HepG2 (cell line): ENCODE measurements around the gene SIGLEC1. TPM values are rescaled to one million over a fixed set of nuclear protein-coding genes. Genes with fewer than 3 reads are reported as not detected.

Source experiments
- ATAC-seq: fragments of 200-7000 bp; cut with Tn5 transposase; 3 replicates; pipeline ENCODE4 v1.9.1; 2020; ENCODE audit warnings: mild to moderate bottlenecking, moderate library complexity
- BruUV-seq: library from RNA; stranded (reverse); fragments of 400-500 nt; replicated peaks from 2 replicates; lab custom pipeline; 2021; lab: Mats Ljungman, UMichigan
- CTCF ChIA-PET: fragments of 300-600 bp; formaldehyde crosslinking; extraction: SDS; loops from one replicate; lab custom pipeline; 2021; ENCODE audit warnings: low total read pairs, inconsistent platforms, low intra/inter-chr PET ratio; lab: Yijun Ruan, JAX
- POLR2A ChIA-PET: fragments of 350-600 bp; sonication (Branson Sonifier 250); formaldehyde crosslinking; loops from one replicate; lab custom pipeline; 2020; ENCODE audit warnings: antibody characterized with exemption, inconsistent platforms; lab: Yijun Ruan, JAX
- DNase-seq: peaks from one replicate; pipeline ENCODE4 v3.0.0-alpha.2; 2015; ENCODE audit warnings: low spot score
- FAIRE-seq: peaks from 3 replicates; lab custom pipeline; 2011; peaks lifted over from hg19 to GRCh38; lab: Jason Lieb, UNC
- H2AFZ ChIP-seq: one replicate; pipeline ENCODE4 v1.6.1; 2011; ENCODE audit warnings: low read length, inconsistent platforms
- H3K27ac ChIP-seq: fragments of 300-600 bp; 3 replicates; pipeline ENCODE4 v1.8.0; 2011; ENCODE audit warnings: mixed run types, mild to moderate bottlenecking, mixed read lengths, low read length, inconsistent platforms; ENCODE audit not compliant: insufficient read depth; ENCODE audit errors: extremely low read length
- H3K27me3 ChIP-seq, 2 experiments: fragments of 200-600 bp in 1 of 2; 2 replicates in 1 of 2; 3 replicates in 1 of 2; pipeline versions ENCODE4 v1.6.0 to v1.8.0; 2011; ENCODE audit warnings: low read length in 2 of 2, mild to moderate bottlenecking in 2 of 2, moderate library complexity in 2 of 2, inconsistent platforms in 1 of 2; ENCODE audit not compliant: insufficient read depth in 2 of 2, control insufficient read depth in 1 of 2
- H3K36me3 ChIP-seq, 2 experiments: fragments of 200-600 bp in 1 of 2; replicated peaks in 1 of 2; 2 replicates in 1 of 2; 3 replicates in 1 of 2; pipeline versions ENCODE4 v1.5.1 to v1.8.0; 2011; ENCODE audit warnings: low read length in 2 of 2, inconsistent platforms in 1 of 2; ENCODE audit not compliant: insufficient read depth in 2 of 2, control insufficient read depth in 1 of 2
- H3K4me1 ChIP-seq: 2 replicates; pipeline ENCODE4 v1.5.1; 2012; ENCODE audit warnings: low read length, inconsistent platforms; ENCODE audit not compliant: insufficient read depth
- H3K4me2 ChIP-seq: 2 replicates; pipeline ENCODE4 v1.6.0; 2011; ENCODE audit warnings: low read depth, low read length, inconsistent platforms
- H3K4me3 ChIP-seq, 3 experiments: fragments of 200-600 bp in 1 of 3; sonication (generic), shearing (Covaris generic) in 1 of 3; replicated peaks in 1 of 3; 2 replicates each; pipeline ENCODE4 v1.5.1; 2011 to 2016; ENCODE audit warnings: low read length in 3 of 3, inconsistent platforms in 2 of 3, low read depth in 2 of 3, mild to moderate bottlenecking in 2 of 3, control low read depth in 1 of 3, mixed read lengths in 1 of 3; ENCODE audit not compliant: insufficient read depth in 1 of 3
- H3K79me2 ChIP-seq: one replicate; pipeline ENCODE4 v1.6.1; 2011; ENCODE audit warnings: low read length, inconsistent platforms; ENCODE audit not compliant: insufficient read depth
- H3K9ac ChIP-seq: 2 replicates; pipeline ENCODE4 v1.6.0; 2011; ENCODE audit warnings: mild to moderate bottlenecking, low read depth, low read length, inconsistent platforms; ENCODE audit not compliant: insufficient read depth
- H3K9me3 ChIP-seq: 2 replicates; pipeline ENCODE4 v1.5.1; 2012; ENCODE audit warnings: mild to moderate bottlenecking, low read length
- H4K20me1 ChIP-seq: 2 replicates; pipeline ENCODE4 v1.6.0; 2011; ENCODE audit warnings: inconsistent platforms, mild to moderate bottlenecking, low read length, moderate library complexity; ENCODE audit not compliant: insufficient read depth
- FOXJ3 ChIP-seq: sonication (generic); formaldehyde crosslinking; IDR thresholded peaks from 2 replicates; pipeline ENCODE4 v1.4.0; 2020; ENCODE audit warnings: missing genetic modification reagents, mild to moderate bottlenecking, borderline replicate concordance
- IRX3 ChIP-seq: sonication (generic); formaldehyde crosslinking; IDR thresholded peaks from 2 replicates; pipeline ENCODE4 v1.8.1; 2023; ENCODE audit warnings: mild to moderate bottlenecking, low read depth, missing genetic modification reagents, borderline replicate concordance
- MYNN ChIP-seq: sonication (generic); formaldehyde crosslinking; IDR thresholded peaks from 2 replicates; pipeline ENCODE4 v1.4.0; 2020; ENCODE audit warnings: mild to moderate bottlenecking, low read depth, missing genetic modification reagents
- PAWR ChIP-seq: sonication (generic); formaldehyde crosslinking; IDR thresholded peaks from 2 replicates; pipeline ENCODE4 v1.4.0; 2020; ENCODE audit warnings: missing genetic modification reagents, mild to moderate bottlenecking, borderline replicate concordance
- SNAPC5 ChIP-seq: sonication (generic); formaldehyde crosslinking; IDR thresholded peaks from 2 replicates; pipeline ENCODE4 v1.8.1; 2023; ENCODE audit warnings: mild to moderate bottlenecking, missing genetic modification reagents, borderline replicate concordance
- SNRNP70 ChIP-seq: fragments of 200-400 bp; formaldehyde crosslinking; IDR thresholded peaks from 2 replicates; pipeline ENCODE4 v1.6.1; 2017; ENCODE audit warnings: mild to moderate bottlenecking, low read depth, low read length, moderate library complexity
- SRF ChIP-seq: IDR thresholded peaks from 2 replicates; pipeline ENCODE4 v1.6.1; 2011; ENCODE audit warnings: mild to moderate bottlenecking, low read depth, low read length, moderate library complexity
- SSRP1 ChIP-seq: IDR thresholded peaks from 2 replicates; pipeline ENCODE4 v1.6.1; 2016; ENCODE audit warnings: control low read depth
- YEATS4 ChIP-seq: sonication (generic); formaldehyde crosslinking; IDR thresholded peaks from 2 replicates; pipeline ENCODE4 v1.4.0; 2020; ENCODE audit warnings: missing genetic modification reagents, borderline replicate concordance
- ZBTB7A ChIP-seq: sonication (generic); formaldehyde crosslinking; IDR thresholded peaks from 2 replicates; pipeline ENCODE4 v1.8.0; 2022; ENCODE audit warnings: mild to moderate bottlenecking, missing genetic modification reagents
- ZNF530 ChIP-seq: sonication (generic); formaldehyde crosslinking; IDR thresholded peaks from 2 replicates; pipeline ENCODE4 v1.5.0; 2020; ENCODE audit warnings: low read depth, mild to moderate bottlenecking, missing genetic modification reagents
- ZNF558 ChIP-seq: sonication (generic); formaldehyde crosslinking; IDR thresholded peaks from 2 replicates; pipeline ENCODE4 v1.9.0; 2022; ENCODE audit warnings: mild to moderate bottlenecking, missing genetic modification reagents, borderline replicate concordance
- ZNF841 ChIP-seq: sonication (generic); formaldehyde crosslinking; IDR thresholded peaks from 2 replicates; pipeline ENCODE4 v1.8.1; 2023; ENCODE audit warnings: missing genetic modification reagents, borderline replicate concordance
- ZSCAN31 ChIP-seq: sonication (generic); formaldehyde crosslinking; IDR thresholded peaks from 2 replicates; pipeline ENCODE4 v1.5.0; 2020; ENCODE audit warnings: low read depth, mild to moderate bottlenecking, missing genetic modification reagents
- WGBS: methylation state at CpG from one replicate; pipeline ENCODE4 v1.1.6; 2017; ENCODE audit warnings: low lambda C conversion rate; 5-methylcytosine and 5-hydroxymethylcytosine counted together
- in situ Hi-C: cut with HindIII; loops from 2 replicates; pipeline ENCODE4 v1.10.0; 2017; ENCODE audit warnings: low pct_unique_long_range_greater_than_20kb; ENCODE audit not compliant: extremely low pct_ligation_motif_present
- intact Hi-C: fragments of 100-400 bp; cut with micrococcal nuclease; formaldehyde crosslinking; loops from one replicate; pipeline ENCODE4 v1.10.0; 2022; ENCODE audit not compliant: unreplicated experiment
- polyA plus RNA-seq, 8 experiments: library from polyadenylated mRNA; depleted of rRNA in 3 of 8; stranded (reverse) in 7 of 8; unstranded in 1 of 8; fragments of >200 nt; fragmentation: Illumina TruSeq in 4 of 8; extraction: Trizol in 4 of 8; gene quantifications; 2 replicates each; pipeline versions ENCODE4 v1.2.1 to v1.2.3, GENCODE V29; 2011 to 2016; ENCODE audit warnings: low read depth in 4 of 8, missing spikeins in 1 of 8, mixed read lengths in 1 of 8; ENCODE audit not compliant: insufficient read depth in 1 of 8
- total RNA-seq, 5 experiments: library from RNA; depleted of rRNA; stranded (reverse); fragments of >200 nt; fragmentation: Illumina TruSeq; extraction: Trizol; gene quantifications; 2 replicates each; pipeline ENCODE4 v1.2.3, GENCODE V29; 2016; ENCODE audit warnings: low read depth in 1 of 5
- TF ChIP-seq, protein P1 (sequence below): sonication (generic); formaldehyde crosslinking; IDR thresholded peaks from 2 replicates; pipeline ENCODE4 v1.5.1; 2020; ENCODE audit warnings: missing genetic modification reagents, mild to moderate bottlenecking, borderline replicate concordance
- TF ChIP-seq, protein P2 (sequence below): sonication (generic); formaldehyde crosslinking; IDR thresholded peaks from 2 replicates; pipeline ENCODE4 v1.8.0; 2022; ENCODE audit warnings: mild to moderate bottlenecking, missing genetic modification reagents

SIGLEC1 gene
- total and polyA plus RNA-seq, 2 of the 13 experiments (the other 11 are each of a cell fraction or from before 2014, with no cell fraction given): 0.01 TPM; not detected in 1

- intact Hi-C loops: no loop called here
- 23% methylated on average over 45 of the region's 67 CpGs for WGBS
- ATAC-seq (no peak; the same call in 2 of the 3 replicates), FAIRE-seq (no peak), DNase-seq (no peak)
- H3K4me2 ChIP-seq: no peak within 1 kb of the TSS
- H3K9ac ChIP-seq: no peak within 1 kb of the TSS
- peak within 1 kb of the TSS in 1 of 3 experiments; percentile 34; a peak in 1 of 6 replicates for H3K4me3 ChIP-seq
- H3K4me1 ChIP-seq: peaks cover 10% of the 10 kb centered on the region
- in situ Hi-C loops: no loop called here
- no peak within 1 kb of the TSS for H3K27ac ChIP-seq
- H4K20me1 ChIP-seq: no peaks in the 10 kb centered on the region; the same call in 1 of the 2 replicates
- BruUV-seq: no TSS peak
- no peaks in the 10 kb centered on the region for H3K9me3 ChIP-seq
- ChIA-PET POLR2A (no interaction called here), CTCF (no interaction called here)
- no peak within 1 kb of the TSS for H2AFZ ChIP-seq
- H3K36me3 ChIP-seq: no peaks in the 10 kb centered on the region
- no peaks in the 10 kb centered on the region for H3K79me2 ChIP-seq
- H3K27me3 ChIP-seq: peaks cover 22 to 60% of the 10 kb centered on the region in 2 experiments; a peak in 4 of 5 replicates
- no peak for TF ChIP-seq ZBTB7A (CRISPR knock-in tag)
- no peak for TF ChIP-seq FOXJ3 (CRISPR knock-in tag)
- no peak for TF ChIP-seq SNAPC5 (CRISPR knock-in tag)
- no peak for TF ChIP-seq MYNN (CRISPR knock-in tag)
- no peak for TF ChIP-seq IRX3 (CRISPR knock-in tag)
- TF ChIP-seq, protein P1, sequence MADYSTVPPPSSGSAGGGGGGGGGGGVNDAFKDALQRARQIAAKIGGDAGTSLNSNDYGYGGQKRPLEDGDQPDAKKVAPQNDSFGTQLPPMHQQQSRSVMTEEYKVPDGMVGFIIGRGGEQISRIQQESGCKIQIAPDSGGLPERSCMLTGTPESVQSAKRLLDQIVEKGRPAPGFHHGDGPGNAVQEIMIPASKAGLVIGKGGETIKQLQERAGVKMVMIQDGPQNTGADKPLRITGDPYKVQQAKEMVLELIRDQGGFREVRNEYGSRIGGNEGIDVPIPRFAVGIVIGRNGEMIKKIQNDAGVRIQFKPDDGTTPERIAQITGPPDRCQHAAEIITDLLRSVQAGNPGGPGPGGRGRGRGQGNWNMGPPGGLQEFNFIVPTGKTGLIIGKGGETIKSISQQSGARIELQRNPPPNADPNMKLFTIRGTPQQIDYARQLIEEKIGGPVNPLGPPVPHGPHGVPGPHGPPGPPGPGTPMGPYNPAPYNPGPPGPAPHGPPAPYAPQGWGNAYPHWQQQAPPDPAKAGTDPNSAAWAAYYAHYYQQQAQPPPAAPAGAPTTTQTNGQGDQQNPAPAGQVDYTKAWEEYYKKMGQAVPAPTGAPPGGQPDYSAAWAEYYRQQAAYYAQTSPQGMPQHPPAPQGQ (CRISPR knock-in tag): no peak
- TF ChIP-seq ZNF841 (CRISPR knock-in tag): no peak
- TF ChIP-seq PAWR (CRISPR knock-in tag): no peak
- no peak for TF ChIP-seq SNRNP70
- no peak for TF ChIP-seq ZNF558 (CRISPR knock-in tag)
- TF ChIP-seq ZNF530 (CRISPR knock-in tag): no peak
- TF ChIP-seq SSRP1 (CRISPR knock-in tag): no peak
- TF ChIP-seq SRF: no peak
- TF ChIP-seq ZSCAN31: no peak
- no peak for TF ChIP-seq YEATS4
- TF ChIP-seq, protein P2, sequence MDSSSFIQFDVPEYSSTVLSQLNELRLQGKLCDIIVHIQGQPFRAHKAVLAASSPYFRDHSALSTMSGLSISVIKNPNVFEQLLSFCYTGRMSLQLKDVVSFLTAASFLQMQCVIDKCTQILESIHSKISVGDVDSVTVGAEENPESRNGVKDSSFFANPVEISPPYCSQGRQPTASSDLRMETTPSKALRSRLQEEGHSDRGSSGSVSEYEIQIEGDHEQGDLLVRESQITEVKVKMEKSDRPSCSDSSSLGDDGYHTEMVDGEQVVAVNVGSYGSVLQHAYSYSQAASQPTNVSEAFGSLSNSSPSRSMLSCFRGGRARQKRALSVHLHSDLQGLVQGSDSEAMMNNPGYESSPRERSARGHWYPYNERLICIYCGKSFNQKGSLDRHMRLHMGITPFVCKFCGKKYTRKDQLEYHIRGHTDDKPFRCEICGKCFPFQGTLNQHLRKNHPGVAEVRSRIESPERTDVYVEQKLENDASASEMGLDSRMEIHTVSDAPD: no peak
Observed at GRCh38 chr20:3732327-3733118, 20.1 kb upstream of the SIGLEC1 start, which contains the start of gene HSPA12B. TSS of gene HSPA12B (plus strand) at chr20:3732685. CDS start at chr20:3738675, 5,990 bp downstream.
